GM19193 (cell line): ENCODE results near the gene SLC30A10.

Source experiments
- POLR2A ChIP-seq: IDR thresholded peaks from 4 replicates; pipeline ENCODE4 v1.6.1; 2011; ENCODE audit not compliant: insufficient read depth, insufficient read length; ENCODE audit errors: extremely low read depth

Gene SLC30A10

DNA sequence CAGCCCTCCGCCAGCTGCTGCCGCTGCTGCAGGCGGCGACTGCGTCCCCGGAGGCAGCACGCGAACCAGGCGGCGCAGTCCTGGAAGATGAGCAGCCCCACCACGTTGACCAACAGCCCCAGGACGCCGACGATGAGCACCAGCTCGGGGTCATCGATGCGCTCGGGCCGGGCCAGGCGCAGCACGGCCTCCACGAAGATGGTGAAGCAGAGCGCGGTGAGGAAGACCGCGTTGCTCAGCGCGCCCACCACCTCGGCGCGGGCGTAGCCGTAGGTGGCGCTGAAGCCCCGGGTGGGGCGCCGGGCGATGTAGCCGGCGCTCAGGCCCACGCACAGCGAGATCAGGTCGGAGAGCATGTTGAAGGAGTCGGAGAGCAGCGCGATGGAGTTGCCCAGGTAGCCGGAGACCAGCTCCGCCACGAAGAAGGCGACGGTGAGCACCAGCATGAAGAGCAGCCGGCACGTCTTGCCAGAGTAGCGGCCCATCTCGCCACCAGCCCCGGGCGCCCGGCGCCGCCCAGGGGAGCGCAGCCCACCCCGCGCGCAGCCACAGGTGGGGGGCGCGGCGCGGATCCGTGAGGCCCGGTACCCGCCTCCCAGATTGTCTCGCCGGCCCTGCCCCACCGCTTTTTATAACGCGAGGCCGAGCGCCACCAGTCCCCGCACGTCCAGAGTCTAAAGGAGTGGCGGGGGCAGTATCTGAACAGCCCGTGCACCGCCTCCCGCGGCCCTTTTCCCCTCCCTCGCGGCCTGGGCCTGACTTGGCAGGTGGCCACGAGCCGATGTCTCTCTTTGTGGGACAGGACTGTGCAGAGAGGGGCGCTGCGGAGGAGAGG, at the start of gene SLC30A10:
Gene SLC30A10, minus strand, starts transcription at position 602 of the 835 bp plus-strand sequence. Its CDS starts 117 bp downstream, at position 485.
- TF ChIP-seq POLR2A = no peak

DNA sequence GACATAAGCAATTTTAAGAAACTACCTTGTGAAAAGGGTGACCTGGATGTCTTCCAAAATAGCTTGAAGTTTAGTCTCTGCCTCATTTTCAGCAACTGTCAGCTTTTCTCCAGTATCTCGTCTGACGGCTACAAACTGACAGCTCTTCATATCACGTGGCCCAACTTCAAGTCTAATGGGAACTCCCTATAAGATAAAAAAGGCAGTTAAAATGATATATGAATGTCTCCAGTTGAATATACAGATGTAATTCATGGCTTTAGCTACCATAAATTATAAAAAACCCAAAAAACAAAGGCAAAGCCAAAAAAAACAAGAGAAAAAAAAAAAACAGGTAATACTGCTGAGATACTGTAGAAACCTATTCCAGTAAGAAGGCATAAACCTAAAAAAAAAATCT, 44.9 kb upstream of the SLC30A10 start:
- no peak for TF ChIP-seq POLR2A

DNA sequence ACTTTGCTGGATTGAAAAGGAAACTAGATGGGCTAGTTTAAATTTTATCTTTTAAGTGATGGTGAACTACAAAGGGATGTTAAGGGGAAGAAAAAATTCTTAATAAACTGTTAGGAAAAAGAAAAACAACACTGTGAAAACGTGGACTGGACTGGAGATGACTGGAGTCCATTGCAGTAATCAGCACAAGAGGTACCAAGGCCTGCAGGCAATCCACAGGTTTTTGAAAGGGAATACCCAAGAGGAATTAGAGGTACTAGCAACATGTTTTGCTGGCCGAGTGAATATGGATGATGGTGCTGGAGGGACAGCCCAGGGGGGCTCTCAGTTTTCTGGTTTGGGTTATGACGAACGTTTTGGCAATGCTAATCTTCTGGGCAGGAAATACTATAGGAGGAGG, 39.0 kb upstream of the SLC30A10 start:
- TF ChIP-seq POLR2A = no peak

DNA sequence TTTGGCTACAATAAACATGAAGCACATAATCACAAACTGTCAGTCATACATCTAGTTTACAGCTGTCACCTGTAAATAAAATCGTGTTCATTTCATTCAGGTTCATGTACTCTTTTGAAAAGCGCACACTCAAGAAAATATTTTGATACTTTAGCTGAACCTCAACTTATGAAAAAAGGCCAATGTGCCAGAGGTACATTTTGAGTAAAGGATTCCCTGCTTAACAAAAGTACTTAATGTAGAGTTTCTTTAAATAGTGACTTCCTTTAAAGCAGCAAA, 37.7 kb upstream of the SLC30A10 start:
- no peak for TF ChIP-seq POLR2A

DNA sequence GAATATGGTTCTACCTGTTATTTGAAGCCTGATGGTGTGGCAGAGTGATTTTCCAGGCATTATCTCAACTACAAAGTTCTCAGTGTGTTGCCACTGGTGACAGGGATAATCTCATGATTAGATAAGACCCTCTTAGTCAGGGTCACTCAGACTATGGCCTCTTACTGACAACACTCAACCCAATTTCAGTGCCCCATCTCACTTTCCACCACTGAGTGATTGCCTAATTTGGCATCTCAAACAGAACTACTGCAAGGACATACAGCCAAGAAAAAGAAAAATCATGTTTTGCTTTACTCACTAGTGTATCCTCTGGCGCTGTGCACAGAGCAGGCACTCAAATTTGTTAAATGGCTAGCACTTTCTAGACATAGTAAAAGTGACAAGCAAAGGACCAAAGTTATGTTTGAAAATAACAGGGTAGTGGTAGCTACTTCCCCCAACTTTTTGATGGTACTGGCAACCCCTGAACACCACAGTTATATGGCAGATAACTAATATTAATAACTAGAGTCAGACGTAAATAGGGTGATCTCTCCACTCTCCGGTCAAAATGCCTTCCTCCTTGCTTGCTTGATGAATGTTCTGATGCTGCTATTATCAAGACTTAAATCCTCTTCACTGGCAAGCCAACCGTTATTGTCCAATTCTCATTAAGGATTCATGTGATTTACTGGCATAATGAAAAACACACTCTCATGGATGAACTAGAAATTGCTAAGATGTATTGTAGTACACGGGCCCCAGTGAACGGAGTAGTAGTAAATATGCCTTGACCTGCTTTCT, 37.1 kb upstream of the SLC30A10 start:
- no peak for TF ChIP-seq POLR2A

DNA sequence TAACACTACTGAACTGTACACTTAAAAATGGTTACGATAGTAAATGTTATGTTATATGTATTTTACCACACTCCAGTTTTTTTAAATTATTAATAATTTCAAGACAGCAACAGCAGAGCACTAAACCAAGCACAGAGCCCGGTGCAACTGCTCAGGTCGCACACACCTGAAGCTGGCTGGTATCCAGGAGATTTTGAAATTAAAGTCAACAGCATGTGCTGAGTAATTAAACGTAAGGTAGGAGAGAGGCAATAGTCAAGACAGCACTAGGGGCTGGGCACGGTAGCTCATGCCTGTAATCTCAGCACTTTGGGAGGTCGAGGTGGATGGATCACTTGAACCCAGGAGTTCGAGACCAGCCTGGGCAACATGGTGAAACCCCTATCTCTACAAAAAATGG, 35.1 kb upstream of the SLC30A10 start:
- TF ChIP-seq POLR2A = no peak

DNA sequence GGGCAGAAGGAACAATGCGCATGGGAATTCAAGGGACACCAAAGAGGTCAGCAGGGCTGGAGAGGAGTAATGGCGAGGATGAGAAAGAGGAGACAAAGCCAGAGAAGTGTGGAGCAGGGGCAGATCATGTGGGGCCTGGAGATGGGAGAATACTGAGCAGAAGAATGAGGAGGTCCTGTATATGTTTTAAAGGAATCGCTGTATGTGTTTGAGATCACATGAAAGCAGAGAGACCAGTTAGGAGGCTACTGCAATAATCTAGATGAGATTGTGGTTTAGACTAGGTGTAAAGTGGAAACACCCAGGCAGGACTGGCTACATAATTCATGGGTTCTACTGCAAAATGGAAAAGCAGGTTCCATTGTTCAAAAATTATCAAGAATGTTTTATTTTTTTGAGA, 33.3 kb upstream of the SLC30A10 start:
- TF ChIP-seq POLR2A = no peak

DNA sequence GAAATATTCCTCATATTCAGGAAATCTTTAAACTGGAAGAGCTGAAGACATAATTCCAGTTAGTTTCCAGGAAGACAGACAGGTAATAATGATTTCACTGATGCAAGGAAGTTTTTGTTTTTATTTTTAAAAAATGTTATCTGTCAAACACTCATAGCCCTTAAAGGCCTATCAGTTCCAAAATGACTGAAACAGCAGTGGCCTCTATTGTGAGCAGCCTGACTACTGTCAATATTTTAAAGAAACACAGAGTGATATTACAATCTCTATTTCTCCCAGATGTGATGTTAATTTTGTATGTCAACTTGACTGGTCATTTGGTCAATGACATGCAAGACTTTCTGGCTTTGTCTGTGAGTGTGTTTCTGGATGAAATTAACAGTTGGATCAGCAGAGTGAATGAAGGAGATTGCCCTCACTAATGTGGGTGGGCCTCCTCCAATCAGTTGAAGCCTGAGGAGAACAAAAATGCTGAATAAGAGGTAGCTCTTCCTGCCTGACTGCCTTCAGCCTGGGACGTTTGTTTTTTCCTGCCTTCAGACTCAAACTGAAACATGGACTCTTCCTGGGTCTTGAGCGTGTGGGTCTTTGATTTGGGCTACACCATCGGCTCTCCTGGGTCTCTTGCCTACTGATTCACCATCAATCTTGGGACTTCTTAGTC, 31.3 kb upstream of the SLC30A10 start:
- TF ChIP-seq POLR2A = no peak

DNA sequence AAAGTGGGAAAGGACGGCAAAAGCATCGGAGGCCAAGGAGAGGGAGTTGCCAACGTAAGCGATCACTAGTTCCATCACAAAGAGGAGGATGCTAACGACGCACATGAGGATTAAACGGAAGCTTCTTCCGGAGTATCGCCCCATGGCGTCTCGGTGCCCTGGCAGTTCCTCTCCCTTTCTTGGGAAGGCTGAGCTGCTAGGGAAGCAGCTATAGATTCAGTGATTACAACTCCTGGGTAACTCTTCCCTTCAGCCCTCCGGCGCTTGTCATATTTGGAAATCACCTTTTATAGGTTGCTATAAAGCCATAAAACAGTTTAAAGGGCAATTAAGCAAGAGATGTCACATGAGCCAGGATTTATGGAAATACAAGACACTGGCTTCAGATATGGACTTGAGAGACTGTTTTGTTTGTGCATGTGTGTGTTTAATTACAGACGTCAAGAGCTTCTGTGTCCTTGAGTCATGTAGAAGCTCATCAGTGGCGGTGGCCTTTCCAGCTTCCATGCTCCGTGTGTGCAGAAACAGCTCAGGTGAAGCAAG, 30.6 kb upstream of the SLC30A10 start:
- no peak for TF ChIP-seq POLR2A

DNA sequence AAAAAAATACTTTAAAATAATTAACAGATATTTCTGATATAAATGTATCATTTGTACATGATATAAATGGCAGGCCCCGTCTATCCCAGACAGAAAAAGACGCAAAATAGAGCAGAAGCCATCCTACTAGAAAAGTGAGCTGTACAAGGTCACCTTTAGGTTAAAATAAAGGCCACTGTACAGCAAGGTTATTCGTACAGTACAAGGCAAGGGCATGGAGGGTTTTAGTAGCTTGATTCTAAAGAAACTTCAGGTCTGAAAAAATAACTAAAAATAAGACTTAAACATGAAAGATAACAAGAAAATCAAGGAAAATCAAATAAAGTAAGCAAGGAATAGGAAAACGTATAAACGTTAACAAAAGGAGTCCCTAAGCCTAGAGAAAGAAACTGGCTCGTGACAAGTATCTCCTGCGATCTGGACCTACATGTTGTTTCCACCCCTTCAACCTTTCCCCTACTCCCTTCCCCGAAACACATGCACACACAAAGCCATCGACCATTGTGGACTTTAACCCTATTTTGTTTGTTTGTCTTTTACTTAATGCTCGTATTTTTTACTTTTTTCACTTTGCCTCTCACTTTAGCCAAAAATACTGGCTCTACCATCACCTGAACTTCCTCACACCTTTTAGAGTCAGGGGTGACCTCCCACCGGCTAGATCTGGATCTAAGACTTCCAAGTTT, 26.5 kb upstream of the SLC30A10 start:
- TF ChIP-seq POLR2A = no peak

DNA sequence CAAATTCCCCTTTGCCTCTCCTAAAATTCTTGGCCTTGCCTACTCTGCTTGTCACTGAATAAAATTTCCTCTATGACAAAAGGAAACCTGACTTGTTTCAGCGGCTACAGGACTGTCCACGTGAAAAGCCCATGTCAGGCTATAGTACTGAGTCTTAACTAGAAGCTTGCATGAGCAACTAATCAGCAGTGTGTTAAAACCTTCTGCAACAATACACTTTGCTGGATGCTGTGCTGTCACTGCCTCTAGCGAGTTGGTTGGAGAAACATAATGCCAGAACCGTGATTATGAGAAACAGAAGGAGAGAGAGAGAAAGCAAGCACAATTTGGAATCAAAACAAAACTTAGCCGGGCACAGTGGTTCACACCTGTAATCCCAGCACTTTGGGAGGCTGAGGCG, 25.7 kb upstream of the SLC30A10 start:
- no peak for TF ChIP-seq POLR2A

DNA sequence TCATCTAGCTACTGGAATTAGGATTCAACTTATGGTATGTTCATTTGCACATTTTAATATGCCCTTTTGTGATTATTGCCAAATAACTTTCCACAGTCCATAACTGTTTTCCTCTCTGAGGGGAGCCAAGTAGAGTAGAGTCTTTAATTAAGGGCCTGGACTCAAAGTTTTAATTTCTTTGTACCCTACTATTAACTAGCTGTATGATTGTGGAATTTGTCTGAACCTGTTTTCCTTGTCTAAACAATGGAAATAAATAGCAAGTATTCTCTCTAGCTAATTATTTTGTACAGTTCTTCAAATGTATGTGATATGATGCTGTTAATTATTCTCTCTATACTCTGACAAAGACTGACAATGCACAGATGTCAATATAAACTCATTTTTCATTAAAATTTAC, 24.0 kb upstream of the SLC30A10 start:
- no peak for TF ChIP-seq POLR2A

DNA sequence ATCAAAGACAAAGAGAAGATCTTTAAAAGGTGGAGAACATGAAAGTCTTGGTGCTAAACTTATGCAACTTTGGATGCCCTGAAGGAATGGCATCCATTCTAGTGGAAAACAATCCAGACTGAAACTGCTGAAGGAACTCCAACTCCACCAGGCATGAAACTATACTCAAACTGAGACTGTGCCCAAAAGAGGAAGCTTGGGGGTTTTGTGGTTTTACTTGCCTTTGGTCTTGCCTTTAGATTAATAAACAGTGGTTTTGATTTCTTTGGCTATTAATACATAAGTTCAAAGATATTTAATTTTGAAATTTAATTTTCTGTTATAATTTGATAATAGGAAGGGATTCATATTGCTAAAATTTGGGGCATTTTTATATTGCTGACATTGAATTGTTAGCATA, 17.4 kb upstream of the SLC30A10 start:
- no peak for TF ChIP-seq POLR2A

DNA sequence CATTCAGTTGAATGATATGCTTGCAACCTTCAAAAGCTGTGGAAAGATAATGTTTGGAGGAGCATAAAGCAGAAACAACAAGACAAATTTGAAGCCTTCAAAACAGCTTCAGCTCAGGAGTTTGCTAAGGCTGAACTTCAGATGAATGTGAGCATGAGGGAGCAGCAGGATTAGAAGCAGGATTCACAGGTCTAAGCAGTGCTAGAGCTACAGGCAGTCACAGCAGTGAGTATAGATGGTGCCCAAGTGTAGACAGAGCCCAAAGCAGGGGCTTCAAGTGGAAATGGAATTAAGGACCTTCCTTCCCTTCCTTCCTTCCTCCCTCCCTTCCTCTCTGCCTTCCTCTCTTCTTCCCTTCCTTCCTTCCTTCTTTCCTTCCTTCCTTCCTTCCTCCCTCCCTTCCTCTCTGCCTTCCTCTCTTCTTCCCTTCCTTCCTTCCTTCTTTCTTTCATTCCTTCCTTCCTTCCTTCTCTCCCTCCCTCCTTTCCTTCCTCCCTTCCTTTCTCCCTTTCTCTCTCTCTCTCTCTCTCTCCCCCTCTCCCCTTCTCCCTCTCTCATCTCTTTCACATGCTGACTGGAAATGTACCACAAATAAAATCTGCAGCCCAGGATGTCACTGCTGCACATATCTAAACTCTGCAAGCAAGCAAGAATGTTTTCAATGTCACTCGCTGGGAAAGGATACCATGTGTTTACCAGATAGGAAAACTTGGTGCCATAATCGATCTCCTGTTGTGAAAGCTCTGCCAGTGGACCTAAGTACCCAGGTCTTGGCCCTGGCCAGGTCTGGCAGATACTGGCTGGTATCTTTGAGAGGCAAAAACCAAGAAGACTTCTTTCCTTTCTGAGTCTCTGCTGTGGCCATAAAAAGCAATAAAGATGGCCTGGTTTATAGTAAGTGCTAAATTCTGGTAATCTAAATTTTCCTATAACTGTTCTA, 13.1 kb upstream of the SLC30A10 start:
- no peak for TF ChIP-seq POLR2A
